ENCODE measurements around the gene HOXA3.

The HOXA3 gene

GRCh38 chr7:27189997-27190748, 37.8 kb upstream of the HOXA3 start:
- DNase-seq (ENCODE audit: low read depth in 4 of 4, low spot score in 1 of 4), result no peak

DNA sequence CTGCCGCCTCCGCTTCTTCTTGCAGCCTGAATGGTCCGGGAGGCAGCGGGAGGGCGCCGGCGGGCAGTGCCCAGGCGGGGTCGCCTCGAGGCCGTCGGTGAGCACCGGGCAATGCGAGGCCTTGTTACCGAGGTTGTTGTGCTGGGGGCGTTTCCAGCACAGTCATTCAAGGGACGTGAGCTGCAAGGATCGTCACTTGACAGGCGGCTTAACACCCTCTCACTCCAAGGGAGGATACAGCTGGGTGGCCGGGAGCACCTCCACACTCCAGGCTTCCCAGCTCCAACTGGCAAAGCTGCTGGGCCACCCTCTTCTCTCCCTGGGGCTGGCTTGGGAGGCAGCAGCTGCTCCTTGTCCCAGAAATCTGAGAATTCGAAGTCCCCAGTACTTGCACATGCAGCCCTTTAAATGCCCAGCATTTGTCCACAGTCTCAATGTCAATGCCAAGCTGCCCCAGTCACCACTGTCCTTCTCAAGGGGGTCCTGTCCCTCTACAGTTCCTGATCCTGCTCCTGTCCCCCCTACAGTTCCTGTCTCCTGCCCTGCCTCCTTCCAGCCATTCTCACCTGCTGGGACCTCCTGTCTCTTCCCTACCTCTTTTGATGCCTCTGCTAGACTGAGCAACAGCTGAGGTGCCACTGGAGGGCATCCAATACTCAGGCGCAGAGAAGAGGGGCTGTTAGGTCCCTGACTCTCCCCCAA, 37.1 kb upstream of the HOXA3 start:
- DNase-seq (ENCODE audit: low read depth in 4 of 4, low spot score in 1 of 4), result no peak

- DNase-seq (ENCODE audit: low read depth in 4 of 4, low spot score in 1 of 4), result no peak
Observed at GRCh38 chr7:27188386-27189294, 36.3 kb upstream of the HOXA3 start.

- DNase-seq (ENCODE audit: low read depth in 4 of 4, low spot score in 1 of 4), result no peak
Observed at GRCh38 chr7:27187475-27188385, 35.3 kb upstream of the HOXA3 start.

- no peak for DNase-seq (ENCODE audit: low read depth in 4 of 4, low spot score in 1 of 4)
Observed at GRCh38 chr7:27186668-27187474, 34.5 kb upstream of the HOXA3 start.

- DNase-seq (ENCODE audit: low read depth in 4 of 4, low spot score in 1 of 4), result no peak
Observed at GRCh38 chr7:27185854-27186667, 33.7 kb upstream of the HOXA3 start.

DNA sequence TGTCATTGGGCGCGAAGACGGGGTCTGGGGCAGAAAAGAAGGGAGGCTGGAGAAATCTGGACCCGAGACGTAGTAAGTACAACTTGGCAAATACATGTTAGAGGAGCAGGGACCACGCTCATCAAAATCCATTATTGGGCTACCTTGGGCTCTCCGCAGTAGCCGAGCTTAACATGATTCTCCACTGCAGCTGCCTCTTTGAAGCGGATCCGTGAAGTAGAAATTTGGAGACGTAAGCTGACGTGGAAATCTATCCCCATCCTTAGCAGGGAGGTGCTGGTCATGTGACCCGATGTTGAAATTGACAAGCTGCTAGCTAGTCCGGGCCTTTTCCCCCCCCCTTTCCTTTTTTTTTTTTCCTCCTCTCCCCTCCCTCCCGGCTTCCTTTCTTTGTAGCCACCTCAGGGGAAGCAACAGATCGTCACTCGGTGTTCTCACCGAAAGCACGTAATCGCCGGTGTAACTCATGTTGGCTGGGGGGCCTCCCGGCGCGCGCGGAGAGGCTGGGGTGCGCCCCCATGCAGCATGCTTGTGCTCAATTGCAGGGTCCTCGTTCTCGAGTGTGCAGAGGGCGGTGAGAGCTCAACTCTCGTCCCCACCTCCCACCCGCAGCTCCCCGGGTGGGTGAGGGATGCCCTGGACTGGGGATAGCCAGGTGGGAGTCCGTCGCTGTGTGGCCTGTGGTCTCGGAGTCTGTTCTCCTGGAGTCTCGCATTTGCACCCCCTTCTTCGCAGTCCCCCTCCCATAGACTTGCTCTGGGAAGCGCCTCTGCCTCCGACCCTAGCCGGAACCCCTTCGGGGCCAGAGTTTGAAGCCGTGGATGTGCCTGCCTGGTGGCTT, 32.9 kb upstream of the HOXA3 start, which contains the start of gene HOXA11:
TSS of gene HOXA11 (minus strand) at position 220 of the 841 bp plus-strand sequence. CDS start at position 132, 88 bp downstream.
- DNase-seq (ENCODE audit: low read depth in 4 of 4, low spot score in 1 of 4), result no peak

GRCh38 chr7:27184337-27185012, 32.1 kb upstream of the HOXA3 start:
- DNase-seq (ENCODE audit: low read depth in 4 of 4, low spot score in 1 of 4), result no peak

DNA sequence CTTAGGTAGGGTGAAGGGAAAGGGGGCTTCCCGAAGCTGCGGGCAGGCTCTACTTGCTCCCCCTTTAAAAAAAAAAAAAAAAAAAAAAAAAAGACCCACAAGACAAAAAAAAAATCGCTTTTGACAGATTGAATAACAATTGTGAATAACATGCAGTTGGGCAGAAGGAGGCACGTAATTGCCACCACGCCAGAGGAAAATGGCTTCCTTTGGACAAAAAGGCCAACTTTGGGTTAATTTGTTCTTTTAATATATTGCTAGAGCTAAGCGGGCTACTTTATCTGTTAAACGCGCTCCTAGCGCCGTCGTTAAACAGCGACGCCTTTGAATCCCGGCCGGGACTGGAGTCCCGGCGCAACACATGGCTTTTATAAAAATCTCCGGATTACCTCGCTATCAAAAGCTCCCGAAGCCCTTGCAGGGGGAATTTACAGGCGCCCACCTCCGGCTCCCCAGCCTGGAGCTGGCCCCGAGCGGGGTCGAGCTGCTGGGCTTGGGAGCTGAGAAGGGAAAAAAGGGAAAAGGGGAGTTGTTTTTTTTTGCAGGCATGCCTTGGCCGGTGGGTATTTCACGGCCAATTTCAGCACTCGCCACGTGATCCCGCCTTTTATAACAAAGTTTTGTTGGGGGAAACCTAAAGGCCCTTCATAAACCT, 31.4 kb upstream of the HOXA3 start:
- DNase-seq (ENCODE audit: low read depth in 4 of 4, low spot score in 1 of 4), result no peak

- no peak for DNase-seq (ENCODE audit: low read depth in 4 of 4, low spot score in 1 of 4)
Observed at GRCh38 chr7:27182861-27183681, 30.7 kb upstream of the HOXA3 start.

DNA sequence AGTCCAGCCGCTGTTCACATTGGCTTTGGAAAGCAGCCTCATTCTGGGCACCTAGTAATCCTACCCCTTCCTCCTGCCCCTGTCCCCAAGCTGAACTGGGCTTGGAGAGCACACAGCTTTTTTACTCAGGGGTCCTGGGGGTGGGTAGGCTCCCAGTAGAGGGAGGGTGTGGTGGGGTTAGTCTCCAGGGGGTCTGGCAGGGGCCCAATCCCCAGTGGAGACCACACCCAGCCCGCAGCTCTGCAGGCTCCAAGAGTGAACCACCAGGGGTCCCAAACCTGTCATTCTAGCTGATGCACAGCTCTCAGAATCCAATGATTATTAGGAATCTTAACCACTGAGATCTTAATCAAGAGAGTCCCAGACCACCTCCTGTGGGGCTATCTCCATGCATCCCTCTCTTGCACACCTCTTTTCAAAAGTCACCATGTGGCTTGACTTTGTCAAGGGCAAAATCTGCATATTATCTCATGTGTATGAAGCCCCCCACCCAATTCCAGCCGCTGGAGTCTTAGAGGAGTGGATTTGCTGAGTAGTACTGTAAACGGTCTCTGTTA, 30.0 kb upstream of the HOXA3 start:
- no peak for DNase-seq (ENCODE audit: low read depth in 4 of 4, low spot score in 1 of 4)

GRCh38 chr7:27181795-27182275, 29.5 kb upstream of the HOXA3 start:
- no peak for DNase-seq (ENCODE audit: low read depth in 4 of 4, low spot score in 1 of 4)

DNA sequence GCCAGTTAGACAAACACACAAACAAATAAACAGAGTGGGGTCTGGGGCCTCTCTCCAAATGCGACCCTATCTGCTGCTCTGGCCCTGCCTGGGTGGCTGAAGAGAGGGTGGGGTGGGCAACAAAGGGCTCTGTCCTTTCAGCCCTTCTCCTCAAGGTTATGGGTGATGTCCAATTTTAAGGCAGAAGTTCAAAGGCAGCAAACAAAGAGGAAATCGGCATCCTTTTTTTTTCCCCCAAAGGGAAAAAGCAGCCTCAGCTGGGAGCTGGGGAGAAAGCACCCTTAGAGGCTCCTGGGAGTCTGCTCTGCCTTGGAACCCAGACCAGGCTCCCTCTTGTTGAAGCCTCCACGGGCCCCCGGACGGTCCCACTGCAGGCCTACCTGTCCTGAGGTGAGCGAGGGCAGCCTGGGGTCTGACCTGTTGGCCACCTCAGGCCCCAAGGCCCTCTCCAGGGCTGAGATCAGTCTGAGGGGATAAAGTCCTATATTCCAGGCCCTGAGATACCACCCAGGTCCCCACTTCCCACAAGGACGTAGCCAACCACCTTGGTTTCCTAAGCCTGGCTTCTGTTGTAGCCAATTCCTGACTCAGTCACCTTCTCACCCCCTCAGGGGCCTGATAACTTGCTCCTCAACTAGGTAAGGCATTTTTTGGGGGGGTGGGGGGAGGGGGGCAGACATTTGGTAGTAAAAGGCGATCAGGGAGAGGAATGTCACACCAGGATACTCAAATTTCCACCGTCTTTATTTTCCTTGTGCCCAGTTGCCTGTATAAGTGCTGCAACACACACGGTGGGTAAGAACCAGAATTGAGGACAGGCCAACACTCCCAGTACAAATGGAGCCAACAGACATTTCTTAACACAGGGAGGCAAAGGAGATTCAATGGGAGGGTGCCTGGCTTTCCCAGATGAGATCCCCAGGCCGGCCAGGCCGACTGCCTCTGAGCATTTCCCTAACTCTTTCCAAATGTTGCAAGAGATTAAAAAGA, 28.3 kb upstream of the HOXA3 start:
- DNase-seq (ENCODE audit: low read depth in 4 of 4, low spot score in 1 of 4), result no peak
